Activated CD4-positive, alpha-beta T cell treated with anti-CD3 and anti-CD28 coated beads for 4 hours (primary cell): ENCODE measurements around the gene GNLY.
A peak's percentile ranks its signal among the peaks of the same experiment; 100 is the strongest.

Experiments
- DNase-seq, 2 donors: peaks; one replicate each; pipeline ENCODE4 v3.0.0-alpha.2; 2020

GNLY gene

DNA sequence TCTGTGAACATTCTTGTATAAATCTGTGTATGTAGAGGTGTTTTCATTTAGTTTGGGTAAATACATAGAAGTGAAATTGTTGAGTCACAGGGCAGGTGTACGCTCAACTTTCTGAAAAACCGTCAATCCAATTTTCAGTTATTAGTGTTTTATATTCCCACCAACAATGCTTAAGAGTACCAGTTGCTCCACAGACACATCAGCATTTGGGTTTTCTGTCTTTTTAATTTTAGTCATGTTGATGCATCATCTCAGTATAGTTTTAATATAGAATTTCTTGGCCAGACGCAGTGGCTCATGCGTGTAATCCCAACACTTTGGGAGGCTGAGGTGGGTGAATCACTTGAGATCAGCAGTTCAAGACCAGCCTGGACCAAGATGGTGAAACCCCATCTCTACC lies 3.2 kb upstream of the GNLY start:
- no peak for DNase-seq

GRCh38 chr2:85692039-85692645 lies 2.0 kb upstream of the GNLY start:
- DNase-seq, result no peak

DNA sequence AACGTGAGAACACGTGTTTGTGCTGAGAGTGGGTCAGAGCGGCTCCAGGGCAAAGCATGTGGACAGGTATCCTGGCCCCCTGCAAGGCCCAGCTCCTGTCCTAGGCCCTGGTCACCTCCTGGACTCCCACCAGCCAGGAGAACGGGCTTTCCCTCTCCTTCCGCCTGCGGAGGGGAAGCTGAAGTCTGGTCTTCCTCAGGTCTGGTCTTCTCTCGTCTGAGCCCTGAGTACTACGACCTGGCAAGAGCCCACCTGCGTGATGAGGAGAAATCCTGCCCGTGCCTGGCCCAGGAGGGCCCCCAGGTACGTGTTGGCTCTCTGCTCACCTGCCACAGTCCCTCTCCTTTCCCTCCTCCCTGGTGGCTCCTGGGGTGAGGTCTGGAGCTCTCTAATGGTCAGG lies 963 bp downstream of the GNLY start:
- no peak for DNase-seq

DNA sequence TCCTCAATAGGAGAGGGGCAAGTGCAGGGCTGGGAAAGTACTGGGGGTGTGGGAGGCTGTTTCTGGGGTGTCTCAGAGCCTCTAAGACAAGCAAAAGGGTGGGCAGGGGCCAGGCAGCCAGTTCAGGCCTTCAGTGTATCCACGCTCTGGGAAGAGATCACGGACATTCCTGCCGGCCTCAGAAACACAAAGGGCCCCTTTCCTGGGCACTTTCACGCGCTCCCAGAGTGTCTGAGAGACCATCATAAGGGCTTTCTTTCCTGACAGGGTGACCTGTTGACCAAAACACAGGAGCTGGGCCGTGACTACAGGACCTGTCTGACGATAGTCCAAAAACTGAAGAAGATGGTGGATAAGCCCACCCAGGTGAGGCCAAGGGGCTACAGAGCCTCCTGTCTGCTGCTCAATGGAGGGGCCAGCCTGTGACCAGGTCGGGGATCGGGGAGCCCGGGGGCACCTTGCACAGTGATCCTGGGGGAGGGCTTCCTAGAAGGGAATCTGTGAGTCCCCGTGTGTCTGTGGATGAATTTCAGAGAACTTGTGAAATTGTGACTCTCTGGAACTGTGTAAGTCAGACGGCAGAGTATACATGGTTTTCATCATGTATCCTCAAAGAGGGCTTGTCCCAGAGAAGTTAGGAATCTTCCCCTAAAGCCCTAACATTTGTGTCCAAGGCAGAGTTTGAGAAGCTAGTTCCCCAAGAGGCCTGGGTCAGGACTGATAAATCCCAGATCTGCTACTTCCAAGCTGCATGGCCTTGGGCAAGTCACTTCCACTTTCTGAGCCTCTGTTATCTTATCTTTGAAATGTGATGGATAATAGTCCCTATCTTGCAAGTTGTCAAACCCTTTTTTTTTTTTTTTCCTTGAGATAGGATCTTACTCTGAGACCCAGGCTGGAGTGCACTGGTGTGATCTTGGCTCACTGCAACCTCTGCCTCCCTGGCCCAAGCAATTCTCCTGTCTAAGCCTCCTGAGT lies 1.8 kb downstream of the GNLY start:
- no peak for DNase-seq

DNA sequence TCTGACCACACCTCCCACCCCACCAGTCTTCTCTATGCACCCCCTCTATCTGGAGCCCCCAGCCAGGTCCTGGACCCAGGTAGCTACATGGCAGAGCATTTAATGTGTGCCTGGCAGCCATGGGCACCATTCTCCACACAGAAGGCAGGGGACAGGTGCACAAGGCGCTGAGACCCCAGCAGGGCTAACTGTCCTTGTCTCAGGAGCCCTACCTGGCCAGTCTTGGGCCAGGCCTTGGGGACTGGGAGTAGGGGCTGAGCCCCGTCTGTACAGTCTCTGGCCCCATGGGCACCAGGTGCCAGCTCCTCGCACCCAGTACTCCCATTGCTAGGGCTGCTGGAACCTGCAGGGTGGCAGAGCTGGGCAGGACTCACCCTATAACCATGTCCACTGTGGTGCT lies 2.9 kb downstream of the GNLY start:
- DNase-seq, result no peak

DNA sequence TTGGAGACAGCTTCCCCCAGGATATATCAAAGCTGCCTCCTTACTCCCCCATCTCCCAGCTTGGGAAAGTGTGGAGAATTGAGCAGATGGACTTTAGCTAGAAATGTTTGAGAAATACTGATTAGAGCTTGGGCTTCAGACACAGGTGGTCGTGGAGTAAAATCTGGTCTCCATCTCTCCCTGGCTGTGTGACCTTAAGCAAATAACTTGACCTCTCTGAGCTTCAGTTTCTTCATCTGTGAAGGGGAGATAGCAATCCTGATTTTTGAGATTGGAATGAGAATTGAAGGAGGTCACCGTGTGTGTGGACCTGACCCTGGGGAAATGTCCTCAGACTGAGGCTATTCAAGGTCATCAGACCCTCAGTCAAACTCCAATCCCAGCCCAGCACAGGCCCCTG lies 3.6 kb downstream of the GNLY start:
- no peak for DNase-seq

GRCh38 chr2:85698184-85698879 lies 4.2 kb downstream of the GNLY start:
- no peak for DNase-seq

GRCh38 chr2:85698880-85699254 lies 4.7 kb downstream of the GNLY start:
- no peak for DNase-seq

- no peak for DNase-seq
Observed at GRCh38 chr2:85699325-85699724, 5.2 kb downstream of the GNLY start.

DNA sequence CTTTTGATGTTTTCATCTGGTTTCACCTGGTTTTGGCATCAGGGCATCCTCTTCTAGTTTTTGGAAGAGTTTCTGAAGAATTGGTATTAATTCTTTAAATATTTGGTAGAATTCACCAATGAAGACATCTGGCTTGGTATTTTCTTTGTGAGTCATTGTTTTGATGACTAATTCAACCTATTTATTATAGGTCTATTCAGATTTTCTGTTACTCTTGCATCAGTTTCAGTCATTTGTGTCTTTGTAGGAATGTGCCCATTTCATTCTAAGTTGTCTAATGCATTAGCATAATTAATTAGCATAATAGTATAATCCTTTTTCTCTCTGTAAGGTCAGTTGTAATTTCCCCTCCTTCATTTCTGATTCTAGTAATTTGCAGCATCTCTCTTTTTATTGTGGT lies 8.0 kb downstream of the GNLY start:
- DNase-seq, result no peak

DNA sequence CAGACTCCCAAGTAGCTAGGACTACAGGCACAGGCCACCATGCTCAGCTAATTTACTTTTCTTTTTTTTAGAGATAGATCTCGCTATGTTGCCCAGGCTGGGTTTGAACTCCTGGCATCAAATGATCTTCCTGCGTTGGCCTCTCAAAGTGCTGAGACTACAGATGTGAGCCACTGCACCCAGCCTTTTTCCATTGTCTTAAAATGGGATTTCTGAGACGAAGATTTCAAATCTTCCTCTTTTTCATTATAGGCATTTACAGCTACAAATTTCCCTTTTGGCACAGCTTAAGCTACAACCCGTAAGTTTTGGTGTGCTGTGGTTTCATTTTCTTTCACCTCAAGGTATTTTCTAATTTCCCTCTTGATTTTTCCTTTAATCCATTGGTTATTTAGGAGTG lies 8.6 kb downstream of the GNLY start:
- DNase-seq, result no peak

DNA sequence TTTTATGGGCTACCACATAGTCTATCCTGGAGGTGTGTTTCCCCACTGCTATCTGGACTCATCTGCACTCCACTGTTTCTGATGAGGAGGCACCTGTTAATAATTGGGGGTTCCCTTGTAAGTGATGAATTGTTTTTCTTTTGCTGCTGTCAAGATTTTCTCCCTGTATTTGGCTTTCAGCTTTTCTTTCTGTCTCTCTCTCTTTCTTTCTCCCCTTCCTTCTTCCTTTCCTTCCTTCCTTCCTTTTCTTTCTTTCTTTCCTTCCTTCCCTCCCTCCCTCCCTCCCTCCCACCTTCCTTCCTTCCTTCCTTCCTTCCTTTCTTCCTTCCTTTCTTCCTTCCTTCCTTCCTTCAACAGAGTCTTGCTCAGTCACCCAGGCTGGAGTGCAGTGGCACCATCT lies 9.2 kb downstream of the GNLY start:
- no peak for DNase-seq

DNA sequence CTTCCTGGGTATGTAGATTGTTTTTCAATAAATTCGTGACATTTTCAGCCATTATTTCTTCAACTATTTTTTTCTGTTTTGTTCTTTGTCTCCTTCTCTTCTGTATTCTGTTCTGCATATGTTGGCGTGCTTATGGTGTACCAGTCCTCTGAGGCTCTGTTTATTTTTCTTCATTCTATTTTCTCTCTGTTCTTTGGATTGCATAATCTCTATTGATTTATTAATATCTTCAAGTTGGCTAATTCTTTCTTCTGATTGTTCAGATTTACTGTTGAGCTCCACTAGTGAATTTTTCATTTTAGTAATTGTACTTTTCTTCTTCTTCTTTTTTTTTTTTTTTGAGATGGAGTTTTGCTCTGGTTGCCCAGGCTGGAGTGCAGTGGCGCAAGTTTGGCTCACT lies 9.9 kb downstream of the GNLY start:
- no peak for DNase-seq

GRCh38 chr2:85704800-85705679 lies 10.9 kb downstream of the GNLY start:
- DNase-seq, result no peak

GRCh38 chr2:85705680-85706039 lies 11.5 kb downstream of the GNLY start:
- DNase-seq, result no peak

DNA sequence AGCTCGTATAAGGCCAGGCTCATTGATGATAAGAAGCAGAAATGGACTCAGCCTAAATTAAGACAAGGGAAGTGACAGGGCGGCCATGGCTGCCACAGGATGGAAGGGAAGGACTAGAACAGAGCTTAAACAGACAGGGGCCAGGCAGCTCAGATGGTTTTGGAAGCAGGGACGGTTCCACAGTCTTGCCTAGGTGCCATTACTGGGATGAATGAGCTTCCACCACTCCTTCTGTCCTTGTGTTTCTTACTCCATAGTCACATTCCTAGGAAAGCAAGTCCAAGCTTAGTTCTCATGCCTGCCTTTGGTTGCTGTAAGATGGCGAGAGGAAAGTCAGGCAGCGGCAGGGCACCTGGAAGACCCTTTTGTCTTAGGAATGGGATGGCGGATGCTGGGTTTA lies 11.9 kb downstream of the GNLY start:
- DNase-seq, result no peak

DNA sequence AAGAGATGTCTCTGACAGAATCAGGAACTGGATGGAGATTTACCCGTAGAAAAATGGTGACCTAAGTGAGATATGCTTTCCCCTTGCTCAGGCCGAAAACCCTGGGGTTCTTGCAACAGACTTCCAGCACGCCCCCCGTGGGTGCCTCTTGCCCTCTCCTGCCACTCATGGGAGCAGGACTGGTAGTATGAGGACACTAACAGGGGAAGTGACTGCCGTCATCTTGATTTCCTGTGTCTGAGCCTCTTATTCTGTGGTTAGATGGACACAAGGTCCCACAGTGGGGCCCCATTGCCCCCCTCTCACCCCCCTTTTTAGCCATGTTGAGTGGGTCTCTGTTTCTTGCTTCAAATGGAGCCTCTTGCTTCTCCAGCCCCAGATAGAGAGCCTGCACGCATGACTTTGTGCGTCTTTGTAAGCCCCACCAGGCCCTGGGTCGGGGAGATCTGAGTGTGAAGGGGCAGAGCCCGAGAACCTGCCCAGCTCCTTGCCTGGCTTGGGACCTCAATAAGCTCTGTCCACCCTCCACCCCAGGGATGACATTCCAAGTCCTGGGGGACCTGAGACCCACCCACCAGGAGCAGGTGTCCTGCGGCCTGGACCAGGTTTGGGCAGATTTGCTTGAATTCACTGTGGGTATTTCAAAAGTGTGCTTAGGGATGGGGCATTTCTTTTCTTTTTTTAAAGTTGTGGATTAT lies 12.6 kb downstream of the GNLY start:
- DNase-seq, result no peak

DNA sequence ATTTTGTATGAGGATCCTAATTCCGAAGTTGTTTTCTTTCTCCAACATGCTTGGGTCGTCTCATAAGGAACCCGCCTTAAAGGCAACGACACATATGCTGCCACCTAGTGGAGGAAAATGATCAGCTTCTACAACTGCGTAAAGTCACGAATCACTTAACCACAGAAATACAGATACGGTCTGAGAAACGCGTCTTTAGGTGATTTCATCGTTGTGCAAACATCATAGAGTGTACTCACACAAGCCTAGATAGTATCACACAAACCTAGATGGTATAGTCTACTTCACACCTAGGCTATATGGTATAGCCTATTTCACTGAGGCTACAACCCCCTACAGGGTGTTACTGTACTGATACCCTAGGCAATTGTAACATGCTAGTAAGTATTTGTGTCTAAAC lies 13.1 kb downstream of the GNLY start:
- peak; percentile 64 to 71 for DNase-seq

DNA sequence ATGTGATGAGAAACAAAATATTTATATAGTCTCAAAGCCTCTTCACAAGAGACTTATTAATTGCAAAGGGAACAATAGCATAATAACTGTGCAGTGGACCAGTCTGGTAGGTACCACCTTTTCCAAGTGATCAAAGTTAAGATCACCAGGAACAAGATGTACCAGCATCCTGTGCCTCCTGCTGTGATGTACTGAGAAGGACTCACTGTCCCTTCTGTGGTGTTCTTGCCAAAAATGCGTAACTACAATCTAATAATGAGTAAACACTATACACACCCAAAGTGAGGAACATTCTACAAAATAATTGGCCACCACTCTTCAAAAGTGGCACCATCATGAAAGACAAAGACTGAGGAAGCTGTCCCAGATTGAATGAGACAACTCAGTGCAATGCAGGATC lies 14.5 kb downstream of the GNLY start:
- DNase-seq, result no peak

DNA sequence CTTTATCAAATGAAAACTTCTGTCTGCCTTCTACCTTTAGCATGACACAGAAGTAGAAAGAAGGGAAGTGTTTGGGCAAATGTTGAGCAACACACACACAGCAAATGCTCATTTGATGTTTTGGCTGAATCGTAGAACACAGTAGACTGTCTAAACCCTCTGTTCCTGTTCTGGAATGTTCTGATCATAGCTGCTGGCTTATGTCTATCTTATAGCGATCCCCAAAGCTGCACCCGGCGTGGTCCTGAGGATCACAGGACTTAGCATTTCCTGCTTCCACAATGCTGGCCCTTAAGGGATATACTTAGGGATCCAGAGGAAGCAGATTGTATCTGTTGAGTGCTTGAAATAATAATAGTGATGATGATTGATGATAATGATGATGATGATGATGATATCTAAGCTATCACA lies 15.2 kb downstream of the GNLY start:
- no peak for DNase-seq

GRCh38 chr2:85710687-85711577 lies 16.8 kb downstream of the GNLY start:
- no peak for DNase-seq
